ENCODE data around the gene USP50. TPM values are rescaled to one million over a fixed set of nuclear protein-coding genes. Genes with fewer than 3 reads are reported as not detected.

Gene USP50
- total RNA-seq, 1 experiment from 2014 or later: 0.39 TPM

DNA sequence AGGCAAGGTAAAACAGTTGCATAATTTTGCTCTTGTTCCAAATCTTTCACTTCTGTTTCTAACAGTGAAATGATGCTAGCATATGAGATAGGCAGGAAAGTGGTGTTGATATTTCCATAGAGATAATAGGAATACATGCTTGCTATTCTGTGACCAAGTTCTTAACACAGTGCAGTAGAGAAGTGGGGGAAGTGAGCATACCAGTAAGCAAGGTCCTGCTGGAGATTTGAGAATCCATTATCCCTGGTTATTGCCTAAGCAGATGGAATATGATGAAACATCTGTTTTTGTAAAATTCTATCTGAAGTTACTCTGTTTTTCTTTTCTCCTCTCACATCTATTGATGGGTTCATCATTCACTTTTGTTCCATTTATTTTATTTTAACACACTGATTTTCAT lies 93.5 kb downstream of the USP50 start:
- TF ChIP-seq EZH2 (IDR thresholded peaks at IDR 0.05; ENCODE audit: borderline replicate concordance, low read depth, low read length, poor library complexity, severe bottlenecking): no peak
- TF ChIP-seq, protein P1, sequence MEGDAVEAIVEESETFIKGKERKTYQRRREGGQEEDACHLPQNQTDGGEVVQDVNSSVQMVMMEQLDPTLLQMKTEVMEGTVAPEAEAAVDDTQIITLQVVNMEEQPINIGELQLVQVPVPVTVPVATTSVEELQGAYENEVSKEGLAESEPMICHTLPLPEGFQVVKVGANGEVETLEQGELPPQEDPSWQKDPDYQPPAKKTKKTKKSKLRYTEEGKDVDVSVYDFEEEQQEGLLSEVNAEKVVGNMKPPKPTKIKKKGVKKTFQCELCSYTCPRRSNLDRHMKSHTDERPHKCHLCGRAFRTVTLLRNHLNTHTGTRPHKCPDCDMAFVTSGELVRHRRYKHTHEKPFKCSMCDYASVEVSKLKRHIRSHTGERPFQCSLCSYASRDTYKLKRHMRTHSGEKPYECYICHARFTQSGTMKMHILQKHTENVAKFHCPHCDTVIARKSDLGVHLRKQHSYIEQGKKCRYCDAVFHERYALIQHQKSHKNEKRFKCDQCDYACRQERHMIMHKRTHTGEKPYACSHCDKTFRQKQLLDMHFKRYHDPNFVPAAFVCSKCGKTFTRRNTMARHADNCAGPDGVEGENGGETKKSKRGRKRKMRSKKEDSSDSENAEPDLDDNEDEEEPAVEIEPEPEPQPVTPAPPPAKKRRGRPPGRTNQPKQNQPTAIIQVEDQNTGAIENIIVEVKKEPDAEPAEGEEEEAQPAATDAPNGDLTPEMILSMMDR (conservative IDR thresholded peaks at IDR 0.05; ENCODE audit: low read depth, low read length): no peak
- intact Hi-C loops (cut with micrococcal nuclease; ENCODE audit: unreplicated experiment): no loop called here
- BruUV-seq (replicated peaks): no TSS peak
- no peaks in the 10 kb centered on the region for H3K9me3 ChIP-seq (ENCODE audit: low read depth, low read length, poor library complexity, severe bottlenecking)
- POLR2A ChIA-PET (ENCODE audit: low non-redundant PET): no interaction called here
- H3K27ac ChIP-seq (ENCODE audit: low read depth, low read length, poor library complexity, severe bottlenecking): no peak overlapping the region
- H3K4me1 ChIP-seq (ENCODE audit: insufficient read depth, low read length, poor library complexity, severe bottlenecking): no peaks in the 10 kb centered on the region
- H3K36me3 ChIP-seq (ENCODE audit: insufficient read depth, low read length, poor library complexity, severe bottlenecking): peaks cover 15% of the 10 kb centered on the region
- DNase-seq (ENCODE audit: low spot score): no peak
- CTCF ChIA-PET: no interaction called here
- H3K4me3 ChIP-seq (ENCODE audit: low read depth, low read length, poor library complexity, severe bottlenecking): no peak overlapping the region
- H3K27me3 ChIP-seq (replicated peaks; ENCODE audit: insufficient read depth, low read depth, low read length, poor library complexity): no peaks in the 10 kb centered on the region

Other genes starting within 250 kb of the USP50 start
- 35.3 and 40.0 TPM in 2 replicates for gene GABPB1, start 191.5 kb downstream of the USP50 start, total RNA-seq (2021)
- 48.5 and 58.4 TPM in 2 replicates for gene USP8, start 122.3 kb downstream of the USP50 start, total RNA-seq (2021)
- gene TRPM7, start 140.1 kb upstream of the USP50 start, total RNA-seq (2021): 41.7 and 49.6 TPM in 2 replicates
- gene SPPL2A, start 219.0 kb upstream of the USP50 start, total RNA-seq (2021): 91.6 and 100 TPM in 2 replicates